Left lung (tissue), 10 donors: Measurements from ENCODE around the gene RPTOR. TPM values are rescaled to one million over a fixed set of nuclear protein-coding genes. Genes with fewer than 3 reads are reported as not detected.

Source experiments
- ATAC-seq: fragments of 200-7000 bp; cut with Tn5 transposase; one replicate; pipeline ENCODE4 v1.9.1; 2020; ENCODE audit warnings: moderate library complexity
- DNase-seq, 4 donors: peaks; one replicate each; pipeline ENCODE4 v3.0.0-alpha.2; 2013 to 2020
- H3K27ac ChIP-seq, 2 donors: fragments of 200-600 bp; sonication (generic) in 1 of 2; one replicate each; pipeline versions ENCODE4 v1.5.0 to v1.8.0; 2020 to 2021
- H3K27me3 ChIP-seq, 2 donors: fragments of 200-600 bp; sonication (generic) in 1 of 2; one replicate each; pipeline versions ENCODE4 v1.5.0 to v1.8.0; 2020 to 2021
- H3K36me3 ChIP-seq, 2 donors: fragments of 200-600 bp; sonication (generic) in 1 of 2; one replicate each; pipeline versions ENCODE4 v1.5.0 to v1.8.0; 2020 to 2021
- H3K4me1 ChIP-seq, 2 donors: fragments of 200-600 bp; one replicate each; pipeline ENCODE4 v1.8.0; 2021
- H3K4me3 ChIP-seq, 2 donors: fragments of 200-600 bp; sonication (generic) in 1 of 2; one replicate each; pipeline versions ENCODE4 v1.5.0 to v1.8.0; 2020 to 2021; ENCODE audit warnings: mild to moderate bottlenecking in 1 of 2
- H3K9me3 ChIP-seq, 2 donors: fragments of 200-600 bp; sonication (generic) in 1 of 2; one replicate each; pipeline versions ENCODE4 v1.5.0 to v1.8.0; 2020 to 2021
- CTCF ChIP-seq, 2 donors: fragments of 200-600 bp; sonication (generic) in 1 of 2; IDR thresholded peaks; one replicate each; pipeline versions ENCODE4 v1.5.0 to v1.8.0; 2021; ENCODE audit warnings: antibody characterized with exemption in 2 of 2
- intact Hi-C, 2 donors: fragments of 100-400 bp; cut with DNase I; formaldehyde crosslinking; loops; one replicate each; pipeline versions ENCODE4 v1.11.2 to v1.14.2; 2022
- polyA plus RNA-seq, 6 donors: library from polyadenylated mRNA; unstranded; fragments of 120-200 nt; gene quantifications; one replicate each; pipeline ENCODE4 v1.2.1, GENCODE V29; 2013; ENCODE audit not compliant: insufficient read length in 6 of 6
- total RNA-seq, 2 donors: library from RNA; stranded (reverse); fragmentation: NEBNext Ultra II Directional; extraction: Animal tissue kit (Norgen Biotek cat#: 25700); gene quantifications; one replicate each; pipeline ENCODE4 v1.2.1, GENCODE V29; 2021
- donor health status: DM: no; HTN: yes; CAD: no.
- donor health status: DM: no; HTN: no; CAD: no.

RPTOR gene
- total and polyA plus RNA-seq, 8 donors: 14.2 to 39.2 (median 20.7) TPM

GRCh38 chr17:80598813-80599545 is 54.3 kb downstream of the RPTOR start:
- TF ChIP-seq CTCF (IDR thresholded peaks at IDR 0.05): no peak
- intact Hi-C loops: no loop called here
- DNase-seq (no peak), ATAC-seq (no peak)
- Histone ChIP-seq H3K27me3 (no peaks in the 10 kb centered on the region), H3K9me3 (no peaks in the 10 kb centered on the region), H3K36me3 (no peaks in the 10 kb centered on the region), H3K4me1 (peaks cover 0 to 26% of the 10 kb centered on the region in 2 donors), H3K4me3 (no peak overlapping the region), H3K27ac (no peak overlapping the region)

- H3K4me3 ChIP-seq: no peak overlapping the region
- intact Hi-C loops: no loop called here
- TF ChIP-seq CTCF (IDR thresholded peaks at IDR 0.05): no peak
- ATAC-seq (peak; percentile 32), DNase-seq (no peak)
- peaks cover 0 to 28% of the 10 kb centered on the region in 2 donors for H3K4me1 ChIP-seq
- H3K9me3 ChIP-seq: no peaks in the 10 kb centered on the region
- H3K27me3 ChIP-seq: no peaks in the 10 kb centered on the region
- no peaks in the 10 kb centered on the region for H3K36me3 ChIP-seq
- H3K27ac ChIP-seq: no peak overlapping the region
These were observed 55.1 kb downstream of the RPTOR start for GRCh38 chr17:80599546-80600305.

DNA sequence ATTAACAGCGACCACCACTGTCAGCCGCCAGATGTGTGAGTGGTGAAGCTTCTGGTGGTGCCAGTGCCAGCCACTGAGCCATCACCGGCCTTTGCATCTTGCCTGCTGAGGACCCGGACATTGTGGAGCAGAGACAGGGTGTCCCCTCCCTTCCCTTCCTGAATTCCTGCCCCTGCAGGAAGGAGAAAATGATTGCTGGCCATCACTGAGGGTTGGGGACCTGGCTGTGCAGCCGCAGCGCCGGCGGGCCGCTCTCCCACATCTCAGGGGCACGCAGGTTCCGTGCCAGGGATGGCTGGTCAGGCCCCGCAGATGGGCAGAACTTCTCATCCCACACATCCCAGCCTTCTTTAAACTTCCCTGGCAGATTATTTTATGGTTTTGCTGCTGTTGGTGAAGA is 56.5 kb downstream of the RPTOR start:
- no peak overlapping the region for H3K27ac ChIP-seq
- H3K4me1 ChIP-seq: peaks cover 0 to 28% of the 10 kb centered on the region in 2 donors
- H3K36me3 ChIP-seq: no peaks in the 10 kb centered on the region
- ATAC-seq (no peak), DNase-seq (no peak)
- TF ChIP-seq CTCF (IDR thresholded peaks at IDR 0.05): no peak
- no peak overlapping the region for H3K4me3 ChIP-seq
- intact Hi-C loops: no loop called here
- no peaks in the 10 kb centered on the region for H3K9me3 ChIP-seq
- H3K27me3 ChIP-seq: no peaks in the 10 kb centered on the region

GRCh38 chr17:80603396-80603795 is 58.8 kb downstream of the RPTOR start:
- H3K9me3 ChIP-seq: no peaks in the 10 kb centered on the region
- no peaks in the 10 kb centered on the region for H3K27me3 ChIP-seq
- peaks cover 0 to 28% of the 10 kb centered on the region in 2 donors for H3K4me1 ChIP-seq
- intact Hi-C loops: no loop called here
- ATAC-seq: no peak
- H3K4me3 ChIP-seq: no peak overlapping the region
- no peak for DNase-seq
- H3K36me3 ChIP-seq: no peaks in the 10 kb centered on the region
- H3K27ac ChIP-seq: no peak overlapping the region
- TF ChIP-seq CTCF (IDR thresholded peaks at IDR 0.05): no peak

GRCh38 chr17:80604009-80604669 is 59.5 kb downstream of the RPTOR start:
- no peak for TF ChIP-seq CTCF (IDR thresholded peaks at IDR 0.05)
- intact Hi-C loops: no loop called here
- peaks cover 0 to 25% of the 10 kb centered on the region in 2 donors for H3K4me1 ChIP-seq
- H3K4me3 ChIP-seq: no peak overlapping the region
- no peak overlapping the region for H3K27ac ChIP-seq
- no peaks in the 10 kb centered on the region for H3K9me3 ChIP-seq
- ATAC-seq (no peak), DNase-seq (no peak)
- no peaks in the 10 kb centered on the region for H3K36me3 ChIP-seq
- H3K27me3 ChIP-seq: no peaks in the 10 kb centered on the region
